GM12873 (cell line): Measurements from ENCODE around the gene PITPNM3.

Experiments used
- CTCF ChIP-seq: IDR thresholded peaks from 2 replicates; pipeline ENCODE4 v1.5.1; 2012; ENCODE audit warnings: low read depth, mild to moderate bottlenecking, moderate library complexity, low read length, control low read depth; ENCODE audit not compliant: insufficient read depth; ENCODE audit errors: missing control alignments

Gene PITPNM3

GRCh38 chr17:6509921-6510320 lies 46.4 kb downstream of the PITPNM3 start:
- TF ChIP-seq CTCF: no peak

- TF ChIP-seq CTCF: no peak
Observed at GRCh38 chr17:6509031-6509771, 47.2 kb downstream of the PITPNM3 start.

- TF ChIP-seq CTCF: no peak
Observed at GRCh38 chr17:6508519-6509030, 47.8 kb downstream of the PITPNM3 start.

- TF ChIP-seq CTCF: no peak
Observed at GRCh38 chr17:6508016-6508415, 48.3 kb downstream of the PITPNM3 start.

- TF ChIP-seq CTCF: no peak
Observed at GRCh38 chr17:6507535-6507934, 48.8 kb downstream of the PITPNM3 start.

- no peak for TF ChIP-seq CTCF
Observed at GRCh38 chr17:6506679-6507231, 49.6 kb downstream of the PITPNM3 start.

- TF ChIP-seq CTCF: no peak
Observed at GRCh38 chr17:6505425-6506142, 50.8 kb downstream of the PITPNM3 start.
